CD14-positive monocyte (primary cell): Measurements from ENCODE around the gene ATP5F1D. TPM values are rescaled to one million over a fixed set of nuclear protein-coding genes. Genes with fewer than 3 reads are reported as not detected.

ENCODE experiments used
- DNase-seq, 3 donors: peaks; one replicate each; pipeline ENCODE4 v3.0.0-alpha.2; 2011 to 2022
- H2AFZ ChIP-seq: 2 replicates; pipeline ENCODE4 v1.6.0; 2012; ENCODE audit warnings: mild to moderate bottlenecking, low read depth, low read length, inconsistent platforms; ENCODE audit not compliant: insufficient read depth, poor library complexity, severe bottlenecking
- H3K27ac ChIP-seq, 2 donors: 1 replicate in 1 of 2; 2 replicates in 1 of 2; pipeline ENCODE4 v1.5.1; 2012 to 2013; ENCODE audit warnings: low read length in 2 of 2, control low read depth in 1 of 2, inconsistent platforms in 1 of 2, low read depth in 1 of 2, mild to moderate bottlenecking in 1 of 2
- H3K27me3 ChIP-seq, 2 donors: one replicate each; pipeline versions ENCODE4 v1.6.0 to v1.6.1; 2011 to 2013; ENCODE audit warnings: low read length in 2 of 2; ENCODE audit not compliant: control insufficient read depth in 2 of 2, insufficient read depth in 2 of 2
- H3K36me3 ChIP-seq, 2 donors: replicated peaks in 1 of 2; 1 replicate in 1 of 2; 2 replicates in 1 of 2; pipeline versions ENCODE4 v1.5.1 to v1.6.1; 2012 to 2013; ENCODE audit warnings: low read length in 2 of 2, control low read depth in 1 of 2, inconsistent platforms in 1 of 2, mild to moderate bottlenecking in 1 of 2; ENCODE audit not compliant: insufficient read depth in 2 of 2, control insufficient read depth in 1 of 2
- H3K4me1 ChIP-seq, 2 donors: 1 replicate in 1 of 2; 2 replicates in 1 of 2; pipeline versions ENCODE4 v1.5.1 to v1.6.1; 2012 to 2013; ENCODE audit warnings: low read length in 2 of 2, control low read depth in 1 of 2, inconsistent platforms in 1 of 2, mild to moderate bottlenecking in 1 of 2, moderate library complexity in 1 of 2; ENCODE audit not compliant: insufficient read depth in 2 of 2, control insufficient read depth in 1 of 2
- H3K4me2 ChIP-seq: replicated peaks from 2 replicates; pipeline ENCODE3; 2012; ENCODE audit warnings: low read length, moderate library complexity, mild to moderate bottlenecking; ENCODE audit not compliant: poor library complexity, severe bottlenecking; ENCODE audit errors: extremely low read depth
- H3K4me3 ChIP-seq, 3 experiments: fragments of 200-600 bp in 1 of 3; sonication (generic) in 1 of 3; replicated peaks in 1 of 3; 1 replicate in 2 of 3; 2 replicates in 1 of 3; pipeline ENCODE4 v1.5.1; 2011 to 2013; ENCODE audit warnings: low read length in 3 of 3, mild to moderate bottlenecking in 3 of 3, control low read depth in 2 of 3, low read depth in 2 of 3, inconsistent platforms in 1 of 3, moderate library complexity in 1 of 3
- H3K79me2 ChIP-seq: 2 replicates; pipeline ENCODE4 v1.6.0; 2012; ENCODE audit warnings: mild to moderate bottlenecking, control low read depth, inconsistent platforms, low read length, moderate library complexity; ENCODE audit not compliant: insufficient read depth
- H3K9ac ChIP-seq: 2 replicates; pipeline ENCODE4 v1.6.0; 2017; ENCODE audit warnings: low read length, mild to moderate bottlenecking; ENCODE audit not compliant: insufficient read depth, poor library complexity, severe bottlenecking
- H3K9me3 ChIP-seq, 2 donors: replicated peaks in 1 of 2; 1 replicate in 1 of 2; 2 replicates in 1 of 2; pipeline versions ENCODE4 v1.5.1 to v1.6.1; 2012 to 2013; ENCODE audit warnings: low read length in 2 of 2, control low read depth in 1 of 2; ENCODE audit not compliant: control insufficient read depth in 1 of 2, insufficient read depth in 1 of 2
- H4K20me1 ChIP-seq: 2 replicates; pipeline ENCODE4 v1.6.0; 2012; ENCODE audit warnings: mild to moderate bottlenecking, low read length, control low read depth, moderate library complexity; ENCODE audit not compliant: insufficient read depth
- H3K27ac Mint-ChIP-seq, 7 donors: one replicate each; pipeline ENCODE4 v1.8.0; 2020; ENCODE audit warnings: mild to moderate bottlenecking in 7 of 7, mixed read lengths in 7 of 7, moderate library complexity in 6 of 7, inconsistent platforms in 2 of 7
- H3K27me3 Mint-ChIP-seq, 3 donors: one replicate each; pipeline ENCODE4 v1.8.0; 2021 to 2022; ENCODE audit warnings: low read depth in 3 of 3, mild to moderate bottlenecking in 3 of 3, mixed read lengths in 3 of 3, moderate library complexity in 3 of 3, inconsistent platforms in 1 of 3
- H3K36me3 Mint-ChIP-seq, 2 donors: one replicate each; pipeline ENCODE4 v1.8.0; 2020; ENCODE audit warnings: mixed read lengths in 2 of 2, inconsistent platforms in 1 of 2, mild to moderate bottlenecking in 1 of 2
- H3K4me1 Mint-ChIP-seq: one replicate; pipeline ENCODE4 v1.8.0; 2020; ENCODE audit warnings: mild to moderate bottlenecking, mixed read lengths
- H3K4me3 Mint-ChIP-seq, 2 donors: one replicate each; pipeline ENCODE4 v1.8.0; 2020; ENCODE audit warnings: mild to moderate bottlenecking in 2 of 2, mixed read lengths in 2 of 2, moderate library complexity in 1 of 2
- H3K9me3 Mint-ChIP-seq, 7 donors: one replicate each; pipeline ENCODE4 v1.8.0; 2020 to 2022; ENCODE audit warnings: mixed read lengths in 7 of 7, mild to moderate bottlenecking in 6 of 7, moderate library complexity in 6 of 7, inconsistent platforms in 2 of 7
- CTCF ChIP-seq: fragments of 200-600 bp; IDR thresholded peaks from one replicate; pipeline ENCODE4 v1.8.0; 2022; ENCODE audit warnings: antibody characterized with exemption, mild to moderate bottlenecking
- WGBS: methylation state at CpG from one replicate; pipeline ENCODE4 v1.1.5; 2013; ENCODE audit warnings: missing lambda C conversion rate; ENCODE audit not compliant: insufficient coverage; 5-methylcytosine and 5-hydroxymethylcytosine counted together
- intact Hi-C, 2 donors: fragments of 100-400 bp; cut with micrococcal nuclease; formaldehyde crosslinking; loops; one replicate each; pipeline versions ENCODE4 v1.15.0 to v1.15.1; 2023
- polyA plus RNA-seq, 3 donors: library from polyadenylated mRNA; depleted of rRNA in 1 of 3; unstranded in 2 of 3; stranded (reverse) in 1 of 3; fragments of 300-500 nt in 2 of 3; fragments of >200 nt in 1 of 3; fragmentation: Illumina TruSeq in 2 of 3; gene quantifications; 1 replicate in 2 of 3; 2 replicates in 1 of 3; pipeline ENCODE4 v1.2.3, GENCODE V29; 2012 to 2021

The ATP5F1D gene
- polyA plus RNA-seq, 3 donors, result 122 to 160 (median 143) TPM

DNA sequence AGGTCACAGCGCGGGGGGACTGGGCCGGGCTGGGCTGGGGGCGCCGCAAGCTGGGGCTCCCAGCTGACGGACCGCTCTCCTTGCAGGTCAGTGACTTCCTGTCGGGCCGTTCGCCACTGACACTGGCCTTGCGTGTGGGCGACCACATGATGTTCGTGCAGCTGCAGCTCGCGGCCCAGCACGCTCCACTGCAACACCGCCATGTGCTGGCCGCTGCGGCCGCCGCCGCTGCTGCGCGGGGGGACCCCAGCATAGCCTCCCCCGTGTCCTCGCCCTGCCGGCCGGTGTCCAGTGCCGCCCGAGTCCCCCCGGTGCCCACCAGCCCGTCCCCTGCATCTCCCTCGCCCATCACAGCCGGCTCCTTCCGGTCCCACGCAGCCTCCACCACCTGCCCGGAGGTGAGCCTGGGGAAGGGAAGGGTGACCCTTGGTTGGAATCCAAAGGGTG, 12.6 kb downstream of the ATP5F1D start:
- Histone ChIP-seq H4K20me1 (peaks cover 88% of the 10 kb centered on the region), H3K9ac (peak overlapping the region; percentile 93)

DNA sequence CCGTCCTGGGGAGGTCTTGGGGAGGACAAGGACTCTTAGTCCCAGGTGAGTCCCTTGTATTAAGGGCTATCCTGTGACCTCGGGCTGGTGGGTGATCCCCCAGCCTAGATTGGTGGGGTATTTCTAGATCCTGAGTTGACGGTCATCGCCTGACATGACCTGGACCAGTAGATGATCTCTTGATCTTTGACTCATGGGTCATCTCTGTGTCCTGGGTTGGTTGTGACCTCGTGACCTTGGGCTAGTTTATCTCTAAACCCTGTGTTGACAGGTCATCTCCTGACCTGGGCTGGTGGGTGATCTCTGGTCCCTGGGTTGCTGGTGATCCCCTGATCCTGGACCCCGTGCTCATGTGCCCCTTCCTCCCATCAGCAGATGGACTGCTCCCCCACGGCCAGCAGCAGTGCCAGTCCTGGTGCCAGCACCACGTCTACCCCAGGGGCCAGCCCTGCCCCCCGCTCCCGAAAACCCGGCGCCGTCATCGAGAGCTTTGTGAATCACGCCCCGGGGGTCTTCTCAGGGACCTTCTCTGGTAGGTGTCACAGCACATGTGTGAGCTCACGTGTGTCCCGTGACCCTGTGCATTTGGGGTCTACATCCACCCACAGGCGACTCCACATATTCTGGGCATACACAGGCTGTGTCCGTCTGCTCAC, 13.1 kb downstream of the ATP5F1D start:
- Mint-ChIP-seq H3K36me3 (peaks cover 37 to 59% of the 10 kb centered on the region in 2 donors), H3K27ac (peak overlapping the region; percentile 51 to 89 (median 81)), H3K4me3 (peak overlapping the region in 1 of 2 donors; percentile 41), H3K27me3 (peaks cover 0 to 4% (median 0%) of the 10 kb centered on the region in 3 donors), H3K9me3 (peaks cover 0 to 2% (median 0%) of the 10 kb centered on the region in 7 donors), H3K4me1 (peaks cover 44% of the 10 kb centered on the region)
- H3K9me3 ChIP-seq, result no peaks in the 10 kb centered on the region
- no peaks in the 10 kb centered on the region for H3K27me3 ChIP-seq
- peak overlapping the region; percentile 13 to 92 for H3K27ac ChIP-seq
- H3K4me3 ChIP-seq, result peak overlapping the region in 1 of 3 experiments; percentile 99
- H3K79me2 ChIP-seq, result peaks cover 79% of the 10 kb centered on the region
- no peak for TF ChIP-seq CTCF
- peaks cover 93% of the 10 kb centered on the region for H4K20me1 ChIP-seq
- intact Hi-C loops, result no loop called here
- peaks cover 58 to 65% of the 10 kb centered on the region in 2 donors for H3K4me1 ChIP-seq
- no peak for DNase-seq
- H3K9ac ChIP-seq, result no peak overlapping the region
- no peak overlapping the region for H2AFZ ChIP-seq
- peaks cover 49 to 60% of the 10 kb centered on the region in 2 donors for H3K36me3 ChIP-seq
- 96% methylated on average over 20 of the region's 20 CpGs for WGBS
- peak overlapping the region; percentile 96 for H3K4me2 ChIP-seq

More for the DNA sequence above, 12.6 kb downstream of the ATP5F1D start:
- Mint-ChIP-seq H3K4me3 (peak overlapping the region in 1 of 2 donors; percentile 41), H3K36me3 (peaks cover 37 to 59% of the 10 kb centered on the region in 2 donors), H3K9me3 (peaks cover 0 to 2% (median 0%) of the 10 kb centered on the region in 7 donors), H3K27ac (peak overlapping the region in 6 of 7 donors; percentile 72 to 94 (median 85)), H3K27me3 (peaks cover 0 to 4% (median 0%) of the 10 kb centered on the region in 3 donors), H3K4me1 (peaks cover 39% of the 10 kb centered on the region)
- Histone ChIP-seq H3K27ac (peak overlapping the region; percentile 92 to 94), H3K36me3 (peaks cover 49 to 60% of the 10 kb centered on the region in 2 donors), H3K9me3 (no peaks in the 10 kb centered on the region), H3K27me3 (no peaks in the 10 kb centered on the region), H3K4me2 (peak overlapping the region; percentile 96), H2AFZ (no peak overlapping the region), H3K4me1 (peaks cover 52 to 59% of the 10 kb centered on the region in 2 donors), H3K4me3 (peak overlapping the region in 2 of 3 experiments; percentile 77 to 99), H3K79me2 (peaks cover 80% of the 10 kb centered on the region)
- DNase-seq, result no peak
- WGBS, result 82% methylated on average over 29 of the region's 37 CpGs
- no peak for TF ChIP-seq CTCF
- intact Hi-C loops, result no loop called here
